Mammary epithelial cell (primary cell): ENCODE measurements around the gene TTLL9.

Experiments used
- EZH2 ChIP-seq: IDR thresholded peaks from 2 replicates; pipeline ENCODE4 v1.6.1; 2012; ENCODE audit warnings: low read length, inconsistent platforms, borderline replicate concordance
- TF ChIP-seq, protein P1 (sequence below), 2 donors: IDR thresholded peaks in 1 of 2; conservative IDR thresholded peaks in 1 of 2; 2 replicates each; pipeline ENCODE4 v1.5.1; 2011 to 2012; ENCODE audit warnings: inconsistent platforms in 2 of 2, low read length in 2 of 2, mild to moderate bottlenecking in 2 of 2, control low read depth in 1 of 2, low read depth in 1 of 2; ENCODE audit not compliant: insufficient read depth in 1 of 2; ENCODE audit errors: extremely low read depth in 1 of 2

DNA sequence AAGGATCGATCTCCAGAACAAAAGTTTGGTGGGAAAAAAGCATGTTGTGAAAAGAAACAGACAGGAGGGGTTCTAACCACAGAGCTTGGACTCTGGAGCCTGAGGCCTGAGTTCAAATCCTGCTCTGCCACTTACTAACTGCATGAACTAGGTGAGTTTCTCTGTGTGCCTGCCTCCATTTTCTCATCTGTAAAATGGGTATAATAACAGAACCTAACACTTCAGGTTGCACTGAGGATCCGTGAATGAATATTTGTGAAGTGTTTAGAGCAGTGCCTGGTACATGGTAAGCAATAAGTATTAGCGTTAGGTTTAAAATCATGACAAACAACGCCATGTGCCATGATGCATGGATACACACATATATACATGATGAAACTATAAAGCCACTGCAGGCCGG, 36.6 kb downstream of the TTLL9 start:
- TF ChIP-seq, protein P1, sequence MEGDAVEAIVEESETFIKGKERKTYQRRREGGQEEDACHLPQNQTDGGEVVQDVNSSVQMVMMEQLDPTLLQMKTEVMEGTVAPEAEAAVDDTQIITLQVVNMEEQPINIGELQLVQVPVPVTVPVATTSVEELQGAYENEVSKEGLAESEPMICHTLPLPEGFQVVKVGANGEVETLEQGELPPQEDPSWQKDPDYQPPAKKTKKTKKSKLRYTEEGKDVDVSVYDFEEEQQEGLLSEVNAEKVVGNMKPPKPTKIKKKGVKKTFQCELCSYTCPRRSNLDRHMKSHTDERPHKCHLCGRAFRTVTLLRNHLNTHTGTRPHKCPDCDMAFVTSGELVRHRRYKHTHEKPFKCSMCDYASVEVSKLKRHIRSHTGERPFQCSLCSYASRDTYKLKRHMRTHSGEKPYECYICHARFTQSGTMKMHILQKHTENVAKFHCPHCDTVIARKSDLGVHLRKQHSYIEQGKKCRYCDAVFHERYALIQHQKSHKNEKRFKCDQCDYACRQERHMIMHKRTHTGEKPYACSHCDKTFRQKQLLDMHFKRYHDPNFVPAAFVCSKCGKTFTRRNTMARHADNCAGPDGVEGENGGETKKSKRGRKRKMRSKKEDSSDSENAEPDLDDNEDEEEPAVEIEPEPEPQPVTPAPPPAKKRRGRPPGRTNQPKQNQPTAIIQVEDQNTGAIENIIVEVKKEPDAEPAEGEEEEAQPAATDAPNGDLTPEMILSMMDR (conservative IDR thresholded peaks at IDR 0.05 in 1 of 2, IDR thresholded peaks at IDR 0.05 in 1 of 2; ENCODE audit: extremely low read depth in 1 of 2, insufficient read depth in 1 of 2, low read depth in 1 of 2, low read length in 2 of 2): no peak
- no peak for TF ChIP-seq EZH2
